Calu3 (cell line): Measurements from ENCODE around the gene UST. TPM values are rescaled to one million over a fixed set of nuclear protein-coding genes. Genes with fewer than 3 reads are reported as not detected.

Source experiments
- BruUV-seq: library from RNA; stranded (reverse); fragments of 400-500 nt; replicated peaks from 2 replicates; lab custom pipeline; 2021; lab: Mats Ljungman, UMichigan
- CTCF ChIA-PET: fragments of 300-600 bp; sonication (Branson Sonifier 250); formaldehyde crosslinking; loops from one replicate; lab custom pipeline; 2022; ENCODE audit warnings: antibody characterized with exemption; lab: Charles Lee
- DNase-seq: peaks from one replicate; pipeline ENCODE4 v3.0.0; 2022
- H3K27ac Mint-ChIP-seq: one replicate; pipeline ENCODE4 v1.8.0; 2022; ENCODE audit warnings: mixed read lengths; ENCODE audit not compliant: unreplicated experiment
- H3K27me3 Mint-ChIP-seq: one replicate; pipeline ENCODE4 v1.8.0; 2022; ENCODE audit warnings: mixed read lengths; ENCODE audit not compliant: unreplicated experiment
- H3K36me3 Mint-ChIP-seq: one replicate; pipeline ENCODE4 v1.8.0; 2022; ENCODE audit warnings: mild to moderate bottlenecking, moderate library complexity, mixed read lengths; ENCODE audit not compliant: insufficient read depth, unreplicated experiment
- H3K4me1 Mint-ChIP-seq: one replicate; pipeline ENCODE4 v1.8.0; 2022; ENCODE audit warnings: mild to moderate bottlenecking, low read depth, mixed read lengths; ENCODE audit not compliant: unreplicated experiment
- H3K4me3 Mint-ChIP-seq: one replicate; pipeline ENCODE4 v1.8.0; 2022; ENCODE audit warnings: mild to moderate bottlenecking, low read depth, moderate library complexity, mixed read lengths; ENCODE audit not compliant: unreplicated experiment
- H3K9me3 Mint-ChIP-seq: one replicate; pipeline ENCODE4 v1.8.0; 2022; ENCODE audit warnings: low read depth, mixed read lengths; ENCODE audit not compliant: unreplicated experiment
- CTCF ChIP-seq: fragments of 200-600 bp; IDR thresholded peaks from one replicate; pipeline ENCODE4 v1.8.0; 2022; ENCODE audit warnings: antibody characterized with exemption; ENCODE audit not compliant: unreplicated experiment
- intact Hi-C: fragments of 100-400 bp; cut with micrococcal nuclease; formaldehyde crosslinking; loops from one replicate; pipeline ENCODE4 v1.10.0; 2022; ENCODE audit not compliant: unreplicated experiment
- total RNA-seq: library from RNA; stranded (reverse); gene quantifications from 2 replicates; pipeline ENCODE4 v1.2.3, GENCODE V29; 2022

UST gene
- total RNA-seq, 1 experiment from 2014 or later: 2.4 TPM

- CTCF ChIA-PET: interaction anchor here (0.6 kb wide), 1 partner anchor 122 kb away, joined by 4 read pairs; no protein-coding TSS in a partner anchor
- no peaks in the 10 kb centered on the region for H3K36me3 Mint-ChIP-seq
- no TSS peak for BruUV-seq
- DNase-seq: no peak
- no peak overlapping the region for H3K4me3 Mint-ChIP-seq
- no peaks in the 10 kb centered on the region for H3K9me3 Mint-ChIP-seq
- H3K27ac Mint-ChIP-seq: no peak overlapping the region
- H3K4me1 Mint-ChIP-seq: peaks cover 18% of the 10 kb centered on the region
- no peaks in the 10 kb centered on the region for H3K27me3 Mint-ChIP-seq
- no peak for TF ChIP-seq CTCF
- intact Hi-C loops: loop anchor here (10.0 kb wide), 1 partner anchor 91 kb away; the partner anchor contains the start of gene UST
Observed at GRCh38 chr6:148835920-148836441, 89.2 kb downstream of the UST start.

GRCh38 chr6:148836751-148837150, 89.9 kb downstream of the UST start:
- BruUV-seq: no TSS peak
- CTCF ChIA-PET: no interaction called here
- H3K27me3 Mint-ChIP-seq: no peaks in the 10 kb centered on the region
- no peak overlapping the region for H3K4me3 Mint-ChIP-seq
- no peaks in the 10 kb centered on the region for H3K9me3 Mint-ChIP-seq
- no peak for DNase-seq
- TF ChIP-seq CTCF: no peak
- no peaks in the 10 kb centered on the region for H3K36me3 Mint-ChIP-seq
- intact Hi-C loops: loop anchor here (10.0 kb wide), 1 partner anchor 92 kb away; the partner anchor contains the start of gene UST
- peaks cover 18% of the 10 kb centered on the region for H3K4me1 Mint-ChIP-seq
- H3K27ac Mint-ChIP-seq: no peak overlapping the region

- no peaks in the 10 kb centered on the region for H3K36me3 Mint-ChIP-seq
- no peak overlapping the region for H3K4me3 Mint-ChIP-seq
- CTCF ChIA-PET: interaction anchor here (0.6 kb wide), 1 partner anchor 695 kb away, joined by 4 read pairs; no protein-coding TSS in a partner anchor
- H3K27me3 Mint-ChIP-seq: no peaks in the 10 kb centered on the region
- no TSS peak for BruUV-seq
- intact Hi-C loops: loop anchor here (10.0 kb wide), 1 partner anchor 93 kb away; the partner anchor contains the start of gene UST
- peak; percentile 16 for DNase-seq
- TF ChIP-seq CTCF: no peak
- H3K9me3 Mint-ChIP-seq: no peaks in the 10 kb centered on the region
- peak overlapping the region; percentile 3 for H3K27ac Mint-ChIP-seq
- peaks cover 18% of the 10 kb centered on the region for H3K4me1 Mint-ChIP-seq
Observed at GRCh38 chr6:148837941-148838340, 91.1 kb downstream of the UST start.

- intact Hi-C loops: loop anchor here (10.0 kb wide), 1 partner anchor 94 kb away; the partner anchor contains the start of gene UST
- CTCF ChIA-PET: no interaction called here
- Mint-ChIP-seq H3K36me3 (no peaks in the 10 kb centered on the region), H3K4me1 (peaks cover 18% of the 10 kb centered on the region), H3K9me3 (no peaks in the 10 kb centered on the region), H3K27me3 (no peaks in the 10 kb centered on the region), H3K4me3 (no peak overlapping the region), H3K27ac (no peak overlapping the region)
- BruUV-seq: no TSS peak
- no peak for TF ChIP-seq CTCF
- DNase-seq: no peak
Observed at GRCh38 chr6:148839044-148839443, 92.2 kb downstream of the UST start.
